Activated T-cell treated with anti-CD3 and anti-CD28 coated beads, Interleukin-2, amount 50 U/mL, for 1 hour (primary cell): Measurements from ENCODE around the gene PLOD2.
"Not testable (repeated sequence)": the region's sequence is repeated elsewhere in the genome, so short reads cannot be mapped to it uniquely, and the experiment has no call there.

Experiments
- DNase-seq: peaks from one replicate; pipeline ENCODE4 v3.0.0-alpha.2; 2020

The PLOD2 gene

DNA sequence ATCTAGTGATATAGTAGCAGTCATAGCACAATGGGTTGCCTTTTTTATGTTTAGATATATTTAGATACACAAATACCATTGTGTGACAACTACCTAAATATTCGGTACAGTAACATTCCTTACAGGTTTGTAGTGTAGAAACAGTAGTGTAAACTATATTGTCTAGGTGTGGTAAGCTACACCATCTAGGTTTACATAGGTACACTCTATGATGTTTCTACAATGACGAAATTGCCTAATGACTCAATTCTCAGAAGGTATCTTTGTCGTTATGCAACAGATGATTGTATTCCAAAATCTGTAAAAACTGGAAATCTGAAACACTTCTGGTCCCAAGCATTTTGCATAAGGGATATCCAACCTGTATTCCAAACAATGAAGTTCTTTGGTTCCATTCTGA, 24.3 kb downstream of the PLOD2 start:
- no peak for DNase-seq

DNA sequence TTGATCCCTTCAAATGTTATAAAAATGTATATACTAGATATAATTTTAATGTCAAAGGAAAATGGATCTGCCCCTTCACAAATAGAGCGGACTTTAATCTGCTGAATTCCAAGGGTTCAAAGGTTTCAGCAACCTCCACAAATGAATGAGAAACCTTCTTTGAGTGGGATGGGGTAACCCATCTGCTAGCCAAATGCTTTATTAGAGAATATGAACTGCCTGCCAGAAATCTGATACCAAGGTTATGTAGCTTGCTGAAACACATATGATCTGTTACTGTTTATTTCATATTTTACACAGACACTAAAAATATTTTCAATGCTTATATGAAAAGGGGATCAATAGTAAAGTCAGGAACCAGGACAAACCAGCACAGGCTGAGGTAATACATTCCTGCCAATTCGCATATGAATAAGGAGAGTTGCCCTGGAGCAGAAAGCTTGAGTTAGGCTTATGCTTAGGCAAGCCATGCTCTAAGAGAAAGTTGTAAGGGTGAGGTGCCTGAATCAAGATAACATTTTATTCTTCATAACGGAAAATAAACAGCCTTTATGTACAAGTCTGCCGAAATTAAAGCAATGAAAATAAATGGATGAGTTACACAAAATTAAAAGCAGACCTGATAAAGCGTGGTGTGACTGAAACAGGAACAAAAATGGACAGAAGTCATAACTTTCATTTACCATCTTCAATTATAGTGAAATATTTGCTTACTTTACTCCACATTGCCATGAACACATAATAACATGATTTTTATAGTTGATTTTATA, 26.5 kb downstream of the PLOD2 start:
- no peak for DNase-seq

DNA sequence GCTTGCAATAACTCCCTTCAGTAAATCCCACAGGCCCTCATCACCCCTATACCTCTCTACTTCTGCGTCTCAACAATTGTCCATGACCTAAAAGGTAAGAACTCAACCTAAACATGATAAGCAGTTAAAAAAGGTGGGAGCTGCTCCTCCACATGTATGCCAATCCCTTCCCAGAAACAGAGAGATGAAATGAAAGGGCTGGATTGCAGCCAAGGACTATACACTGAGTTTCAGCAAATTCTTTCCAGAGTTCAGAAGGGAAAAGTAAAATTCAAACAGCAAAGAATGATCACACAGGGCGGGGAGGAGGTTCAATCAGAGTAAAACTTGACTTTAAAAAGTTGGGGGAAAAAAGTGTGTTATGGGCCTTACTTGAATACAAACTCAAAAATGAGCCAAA, 27.5 kb downstream of the PLOD2 start:
- no peak for DNase-seq

DNA sequence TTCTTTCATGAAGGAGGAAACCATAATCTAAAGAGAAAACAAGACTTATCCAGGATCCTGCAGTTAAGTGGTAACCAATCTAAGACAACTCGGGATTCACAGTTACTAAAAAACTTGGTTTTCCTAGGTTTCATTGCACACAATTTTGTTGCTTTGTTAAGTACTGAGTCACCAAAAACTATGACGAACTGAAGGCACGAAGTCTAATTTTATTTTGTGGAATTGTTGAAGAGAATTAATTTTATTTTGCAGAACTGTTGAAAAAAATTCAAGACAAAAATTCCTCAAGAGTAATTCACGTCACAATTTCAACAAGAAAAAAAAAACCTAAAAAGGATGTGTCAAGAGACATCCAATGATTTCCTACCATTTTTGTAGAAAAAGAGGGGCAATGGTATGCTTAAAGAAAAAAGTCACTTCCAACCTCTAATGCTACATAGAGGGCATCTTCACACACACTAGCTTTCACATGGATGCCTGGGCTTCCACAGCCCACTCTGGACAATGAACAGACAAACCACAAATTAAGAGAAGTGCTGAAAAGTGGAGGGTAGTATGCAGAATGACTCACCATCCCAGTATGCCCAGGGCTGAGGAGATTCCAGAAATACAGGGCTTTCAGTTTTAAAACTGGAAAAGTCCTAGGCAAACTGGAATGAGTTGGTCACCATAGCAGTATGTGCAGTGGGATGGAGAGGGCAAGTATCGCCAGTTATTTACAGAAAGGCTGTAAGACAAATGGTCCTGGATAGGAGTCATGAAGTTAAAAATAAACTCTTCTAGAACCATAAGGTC, 29.2 kb downstream of the PLOD2 start:
- no peak for DNase-seq

DNA sequence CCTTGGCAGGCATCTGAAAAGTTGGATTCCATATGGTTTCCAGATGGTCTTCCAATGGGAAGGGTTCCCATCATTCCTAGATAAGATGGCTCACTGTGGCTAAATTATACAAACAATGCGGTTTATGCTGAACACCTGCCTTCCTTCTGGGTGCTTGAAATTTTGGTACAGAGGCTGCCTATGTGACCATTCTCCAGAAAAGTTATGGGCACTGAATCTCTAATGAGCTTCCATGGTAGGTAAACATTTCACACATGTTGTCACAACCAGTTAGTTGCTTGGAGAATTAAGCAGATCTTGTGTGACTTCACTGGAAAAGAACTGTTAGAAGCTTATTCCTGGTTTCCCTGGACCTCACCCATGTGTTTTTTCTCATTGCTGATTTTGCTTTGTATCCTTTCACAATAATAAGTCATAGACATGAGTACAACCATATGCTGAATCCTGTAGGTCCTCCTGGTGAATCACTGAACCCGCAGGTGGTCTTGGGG, 30.1 kb downstream of the PLOD2 start:
- DNase-seq: no peak

DNA sequence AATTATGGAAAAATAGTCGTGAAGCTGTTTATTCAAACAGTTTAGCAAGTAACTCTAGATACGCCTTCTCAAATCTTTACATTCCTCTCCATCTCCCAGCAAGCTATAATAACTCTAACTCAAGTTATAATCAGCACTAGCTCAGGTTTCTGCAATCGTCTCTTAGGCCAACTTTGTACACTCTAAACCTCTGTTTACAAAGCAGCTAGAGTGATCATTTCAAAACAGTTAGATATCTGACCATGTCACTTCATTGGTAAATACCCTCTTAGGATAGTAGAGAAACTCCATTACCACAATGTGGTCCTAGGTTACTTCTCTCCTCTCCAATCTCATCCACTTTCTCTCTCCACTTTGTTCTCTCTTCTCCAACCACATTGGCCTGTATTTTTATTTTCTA, 31.2 kb downstream of the PLOD2 start:
- no peak for DNase-seq

DNA sequence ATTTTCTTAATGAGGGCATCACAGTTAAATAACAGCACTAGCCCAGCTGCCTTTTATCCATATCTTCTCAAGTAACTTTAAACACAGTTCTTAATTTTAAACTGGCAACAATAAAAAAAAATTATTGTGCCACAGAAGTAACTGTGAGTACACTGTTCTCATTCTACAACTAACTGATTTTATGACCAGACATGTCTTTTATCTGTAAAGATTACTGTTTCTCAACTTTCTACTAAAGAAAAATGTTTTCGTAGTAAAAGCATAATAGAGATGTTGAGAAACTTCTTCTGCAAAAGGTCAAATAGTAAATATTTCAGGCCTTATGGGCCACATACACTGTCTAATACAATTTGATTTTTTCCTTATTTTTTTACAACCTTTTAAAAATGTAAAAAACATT, 32.0 kb downstream of the PLOD2 start:
- no peak for DNase-seq

DNA sequence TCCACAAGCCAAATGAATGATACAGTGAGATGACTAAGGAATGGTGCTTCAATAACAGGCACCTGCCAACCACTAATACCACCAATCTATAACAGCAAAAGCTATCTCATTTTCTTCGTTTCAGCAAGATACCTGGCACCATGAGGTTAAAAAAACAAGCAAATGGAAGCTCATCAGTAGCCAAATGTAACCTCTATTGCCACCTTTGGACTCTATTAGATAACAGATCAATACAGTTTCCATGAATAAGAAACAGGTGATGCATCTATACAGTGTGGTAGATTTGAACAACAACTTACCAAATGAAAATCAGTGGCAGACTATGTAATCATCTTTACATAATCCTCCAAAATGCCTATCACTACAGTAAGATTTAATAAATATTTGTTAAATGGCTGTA, 32.8 kb downstream of the PLOD2 start:
- no peak for DNase-seq

DNA sequence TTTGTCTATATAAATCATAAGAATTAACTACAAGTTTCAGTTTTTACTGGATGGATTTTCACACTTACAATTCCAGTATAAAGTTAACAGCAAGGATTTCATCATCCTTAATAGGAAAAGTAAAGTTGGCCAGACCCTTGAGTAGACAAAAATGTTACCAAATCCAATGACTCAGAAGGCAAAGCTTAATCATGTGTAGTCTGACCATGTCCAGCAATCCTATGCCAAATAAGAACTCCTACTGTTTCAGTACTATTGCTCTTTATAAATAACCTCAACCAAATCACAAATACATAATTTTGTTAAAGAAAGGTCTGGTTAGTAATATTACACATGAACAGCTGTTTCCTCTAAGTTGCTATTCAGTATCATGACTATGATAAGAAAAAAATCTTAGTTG, 35.0 kb downstream of the PLOD2 start:
- no peak for DNase-seq

DNA sequence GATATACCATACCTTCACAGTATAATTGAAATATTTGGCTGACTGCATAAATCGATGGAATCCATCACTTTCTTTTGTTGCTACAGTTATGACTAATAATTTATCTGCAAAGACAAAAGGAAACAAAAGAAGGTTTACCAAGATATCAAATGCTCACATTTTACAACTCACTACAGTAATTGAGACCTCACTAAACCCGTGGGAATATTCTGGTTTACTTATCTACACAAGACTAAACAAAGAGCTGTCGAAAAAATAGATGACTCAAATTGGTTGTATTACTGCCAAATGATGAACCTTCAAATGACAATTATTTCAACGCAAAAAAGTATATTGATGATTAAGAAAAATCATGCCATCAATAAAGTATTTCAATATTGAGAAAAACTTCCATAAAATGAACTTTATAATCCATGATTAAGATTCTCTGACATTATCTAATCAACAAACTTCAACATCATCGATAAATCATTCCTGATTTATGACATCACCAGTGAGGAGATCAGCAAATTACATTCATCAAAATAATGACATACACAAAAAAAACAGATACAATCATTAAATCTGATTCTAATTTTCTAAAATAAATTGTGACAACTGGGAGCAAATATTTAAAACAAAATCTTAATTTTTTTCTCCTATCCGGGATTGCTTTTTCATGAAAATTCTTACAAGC, 36.7 kb downstream of the PLOD2 start:
- no peak for DNase-seq

DNA sequence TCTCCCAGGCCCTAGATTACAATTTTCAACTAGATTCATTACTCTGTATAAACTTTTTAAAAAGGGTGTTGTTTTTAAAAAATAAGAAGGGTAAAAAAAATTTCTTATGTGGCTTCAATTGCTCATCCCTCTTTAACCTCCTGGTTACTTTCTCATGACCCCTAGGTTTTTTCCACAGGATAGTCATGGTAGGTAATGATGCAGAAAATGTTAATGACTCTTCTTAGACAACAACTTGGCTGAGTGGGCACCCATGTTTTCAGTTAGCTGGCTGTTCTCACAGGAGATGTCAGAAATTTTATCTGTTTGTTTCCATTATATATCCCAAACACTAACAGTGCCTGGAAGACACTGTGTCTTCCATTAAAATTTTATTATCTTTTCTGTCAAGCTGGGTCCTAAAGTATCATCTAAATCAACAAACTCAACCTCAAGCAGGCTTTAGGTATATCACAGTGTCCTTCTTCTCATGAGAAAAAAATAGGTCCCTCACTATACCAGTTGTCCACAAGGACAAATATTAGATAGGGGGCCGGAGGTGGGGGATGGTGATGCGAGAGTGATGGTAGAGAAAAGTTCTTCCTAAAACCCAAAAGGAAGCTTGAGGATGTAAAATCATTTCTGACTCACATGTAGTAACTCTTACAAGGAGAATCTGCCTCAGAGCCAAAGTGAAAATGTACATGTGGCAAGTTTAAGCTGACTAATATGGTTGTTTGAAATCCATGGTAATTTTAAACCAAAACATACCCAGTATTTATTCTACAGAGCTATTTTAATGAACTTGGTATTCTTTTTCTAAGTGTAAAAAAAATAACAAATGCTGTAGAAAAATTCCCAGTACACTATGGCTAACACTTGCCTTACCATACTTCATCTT, 43.3 kb downstream of the PLOD2 start:
- no peak for DNase-seq

DNA sequence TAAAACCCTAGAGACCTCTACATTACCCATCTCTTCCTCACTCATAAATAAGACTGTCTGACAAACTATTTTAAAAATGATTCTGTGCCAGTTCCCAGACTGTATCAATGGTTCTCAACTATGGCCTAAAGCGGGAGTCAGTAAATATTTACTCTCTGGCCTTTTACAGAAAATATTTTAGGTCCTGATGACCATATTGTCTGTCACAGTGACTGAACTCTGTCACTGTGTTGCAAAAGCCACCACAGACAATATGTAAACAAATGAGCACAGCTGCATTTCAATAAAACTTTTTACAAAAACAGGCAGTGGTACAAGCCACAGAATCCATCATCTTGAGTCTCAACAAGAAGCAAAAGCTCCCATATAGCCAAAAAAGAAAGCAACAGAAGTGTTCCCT, 45.4 kb downstream of the PLOD2 start:
- DNase-seq: no peak

DNA sequence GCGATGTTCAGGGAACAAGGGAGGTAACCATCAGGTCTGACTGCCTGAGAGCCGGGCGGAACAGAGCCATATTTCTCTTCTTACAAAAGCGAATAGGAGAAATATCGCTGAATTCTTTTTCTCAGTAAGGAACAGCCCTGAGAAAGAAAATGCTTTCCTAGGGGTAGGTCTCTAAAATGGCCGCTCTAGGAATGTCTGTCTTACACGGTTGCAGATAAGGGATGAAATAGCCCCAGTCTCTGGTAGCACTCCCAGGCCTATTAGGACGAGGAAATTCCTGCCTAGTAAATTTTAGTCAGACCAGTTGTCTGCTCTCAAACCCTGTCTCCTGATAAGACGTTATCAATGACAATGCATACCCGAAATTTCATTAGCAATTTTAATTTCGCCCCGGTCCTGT, 47.2 kb downstream of the PLOD2 start:
- not testable (repeated sequence) for DNase-seq

DNA sequence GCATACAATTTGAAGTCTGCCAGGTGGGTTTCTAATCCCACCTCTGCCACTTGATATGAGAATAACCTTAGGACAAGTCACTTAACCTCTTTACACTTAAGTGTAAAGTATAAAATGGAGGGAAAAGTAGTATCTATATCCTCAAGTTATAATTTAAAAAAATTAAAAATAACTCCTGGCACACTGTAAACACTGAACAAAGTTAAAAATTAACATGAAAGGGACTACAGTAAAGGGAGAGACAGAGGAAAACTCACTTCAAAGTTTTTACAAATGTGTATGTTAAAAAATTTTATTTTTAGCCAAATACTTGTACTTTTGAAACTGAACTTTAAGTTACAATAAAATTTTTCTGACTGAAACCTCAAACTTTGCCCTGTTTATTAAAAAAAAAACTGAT, 49.6 kb downstream of the PLOD2 start:
- DNase-seq: no peak

DNA sequence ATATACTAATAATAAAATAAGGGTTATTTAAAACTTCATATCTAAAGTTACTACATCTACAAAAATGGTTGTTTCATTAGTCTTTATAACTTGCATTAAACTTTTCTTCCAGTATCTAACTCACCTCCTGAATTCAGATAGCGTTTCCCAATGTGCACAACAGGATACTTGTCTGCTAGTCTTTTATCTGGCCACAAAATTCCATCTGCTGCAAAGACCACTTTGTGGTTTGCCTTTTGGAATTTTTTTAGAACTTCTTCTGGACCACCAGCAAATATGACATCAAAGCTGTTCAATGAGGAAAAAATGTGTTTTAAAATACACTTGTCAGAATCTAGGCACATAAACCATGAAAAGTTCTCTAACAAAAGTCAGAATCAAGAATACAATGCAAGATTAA, 50.8 kb downstream of the PLOD2 start:
- no peak for DNase-seq

DNA sequence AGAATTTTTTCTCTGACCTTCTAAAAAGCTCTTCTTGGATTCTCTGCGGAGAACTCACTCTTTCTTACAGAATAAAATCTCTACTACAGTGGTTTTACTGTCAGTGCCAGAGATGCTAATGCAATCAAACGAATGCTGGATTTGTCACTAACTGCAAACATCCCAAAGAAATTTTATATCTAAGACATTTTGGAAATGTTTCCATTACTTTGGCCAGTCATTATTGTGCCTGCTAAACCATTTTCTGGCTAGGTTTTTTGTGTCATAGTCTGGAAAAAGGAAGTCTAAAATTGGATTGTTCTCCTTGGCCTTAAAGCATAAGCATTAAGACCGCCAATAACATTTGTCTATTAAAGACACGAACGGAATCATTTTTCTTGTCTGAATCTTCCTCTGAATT, 54.0 kb downstream of the PLOD2 start:
- DNase-seq: no peak

DNA sequence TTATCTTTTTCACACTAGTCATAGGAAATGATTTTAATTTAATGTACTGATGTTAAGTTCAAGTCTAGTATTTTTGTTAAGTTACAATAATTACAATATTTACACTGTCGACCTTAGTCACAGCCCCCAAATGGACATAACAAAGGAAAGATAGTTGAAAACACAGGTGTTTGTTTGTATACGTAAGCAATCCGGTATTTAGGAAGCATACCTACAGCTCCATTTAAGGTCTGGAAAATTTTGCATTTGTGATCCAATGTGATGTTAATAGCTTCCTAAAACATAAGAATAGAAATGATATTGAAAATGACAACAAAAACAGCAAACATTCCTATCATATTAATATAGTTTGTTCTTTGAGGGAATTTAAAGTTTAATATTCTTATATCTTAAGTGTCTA, 56.9 kb downstream of the PLOD2 start:
- DNase-seq: no peak

DNA sequence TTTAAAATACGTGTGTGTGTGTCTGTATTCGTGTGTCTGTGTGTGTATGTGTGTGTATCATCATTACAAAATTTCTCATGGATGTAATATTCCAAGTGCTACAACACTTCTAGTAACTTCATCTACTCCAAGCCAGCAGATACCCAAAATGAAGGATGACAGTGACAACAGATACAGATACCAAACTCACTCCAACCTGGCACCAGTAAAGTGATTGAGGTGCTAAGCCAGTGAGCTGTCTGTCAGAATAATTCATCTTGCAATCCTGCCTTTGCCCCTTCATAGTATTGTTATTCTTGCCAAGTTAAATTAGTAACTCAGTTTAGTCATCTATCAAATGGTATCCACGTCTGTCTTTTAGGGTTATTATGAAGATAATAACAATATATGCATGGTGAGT, 58.1 kb downstream of the PLOD2 start:
- no peak for DNase-seq

DNA sequence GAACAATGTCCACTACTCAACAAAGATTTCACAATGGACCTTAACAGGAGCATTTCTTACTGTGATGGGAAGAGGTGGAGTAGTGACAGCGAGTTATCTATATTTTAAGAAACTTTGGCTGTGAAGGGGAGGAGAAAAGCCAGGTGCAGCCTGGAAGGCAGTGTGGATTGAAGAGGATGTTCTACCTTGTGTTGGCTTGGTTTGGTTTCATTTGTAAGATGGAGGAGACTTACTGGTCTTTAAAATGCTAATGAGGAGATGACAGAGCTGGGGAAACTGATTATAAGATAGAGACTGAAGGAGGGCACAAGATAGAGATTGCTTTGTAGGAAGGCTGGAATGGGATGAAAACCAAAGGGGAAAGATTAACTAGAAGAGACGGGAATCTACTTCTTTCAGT, 59.4 kb downstream of the PLOD2 start:
- DNase-seq: no peak

DNA sequence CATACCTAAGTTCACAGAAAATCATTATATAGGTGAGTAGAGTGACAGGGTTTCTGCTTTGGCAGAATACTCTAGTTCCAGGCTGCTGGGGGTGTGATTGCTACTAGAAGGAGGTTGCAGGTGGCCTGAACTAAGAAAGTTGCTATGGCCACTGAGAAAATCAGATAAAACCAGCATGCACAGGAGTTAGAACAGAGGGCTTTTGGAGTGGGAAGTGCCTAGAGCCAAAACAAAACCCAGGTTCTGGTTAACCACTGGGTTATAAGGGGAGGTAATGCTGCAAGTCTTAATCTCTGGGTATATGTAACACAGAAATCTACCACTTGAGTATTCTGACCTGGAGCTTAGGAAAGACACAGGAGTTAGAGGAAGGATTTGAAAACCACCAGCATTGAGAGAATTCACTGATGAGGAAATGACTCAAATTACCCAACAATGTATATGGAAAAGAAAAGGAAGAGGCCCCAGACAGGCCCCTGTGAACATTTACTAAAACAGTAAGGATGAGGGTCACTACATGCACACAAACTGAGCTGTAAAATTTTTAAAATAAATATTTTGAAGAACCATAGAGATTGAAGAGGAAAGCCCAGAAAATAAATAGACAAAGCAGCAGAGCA, 60.0 kb downstream of the PLOD2 start:
- DNase-seq: no peak

DNA sequence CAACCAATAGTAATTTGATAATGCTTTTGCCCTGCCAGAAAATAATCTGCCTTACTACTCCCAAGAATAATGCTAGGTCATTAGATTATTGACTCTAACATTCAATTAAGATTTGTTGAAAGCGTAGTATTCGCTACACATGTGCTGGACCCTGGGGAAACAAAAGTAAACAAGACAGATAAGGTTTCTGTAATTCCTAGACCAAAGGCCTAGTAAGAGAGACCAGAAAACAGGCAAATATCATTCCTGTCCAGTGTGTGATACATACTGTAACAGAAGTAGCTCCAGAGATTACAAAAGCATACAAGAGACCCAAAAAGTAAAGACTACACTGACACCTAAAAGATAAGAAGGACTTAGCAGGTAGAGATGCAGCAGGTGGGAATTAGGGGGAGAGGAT, 60.8 kb downstream of the PLOD2 start:
- DNase-seq: no peak

DNA sequence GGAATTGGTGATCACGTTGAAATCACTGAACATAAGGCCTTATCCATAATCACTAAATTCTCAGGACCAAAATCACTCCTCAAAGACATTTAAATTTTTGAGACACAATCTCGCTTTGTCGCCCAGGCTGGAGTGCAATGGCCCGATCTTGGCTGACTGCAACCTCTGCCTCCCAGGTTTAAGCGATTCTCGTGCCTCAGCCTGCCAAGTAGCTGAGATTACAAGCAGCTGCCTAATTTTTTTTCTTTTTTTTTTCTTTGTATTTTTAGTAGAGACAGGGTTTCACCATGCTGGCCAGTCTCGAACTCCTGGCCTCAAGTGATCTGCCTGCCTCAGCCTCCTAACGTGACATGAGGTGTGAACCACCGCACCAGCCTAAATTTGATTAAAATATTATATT, 61.7 kb downstream of the PLOD2 start:
- DNase-seq: no peak
